ENCODE data around the gene GABRG2. TPM values are rescaled to one million over a fixed set of nuclear protein-coding genes. Genes with fewer than 3 reads are reported as not detected.

The GABRG2 gene
- total and polyA plus RNA-seq, 2 donors (not counting 3 experiments of a cell fraction or from before 2014, with no cell fraction given), result not detected

DNA sequence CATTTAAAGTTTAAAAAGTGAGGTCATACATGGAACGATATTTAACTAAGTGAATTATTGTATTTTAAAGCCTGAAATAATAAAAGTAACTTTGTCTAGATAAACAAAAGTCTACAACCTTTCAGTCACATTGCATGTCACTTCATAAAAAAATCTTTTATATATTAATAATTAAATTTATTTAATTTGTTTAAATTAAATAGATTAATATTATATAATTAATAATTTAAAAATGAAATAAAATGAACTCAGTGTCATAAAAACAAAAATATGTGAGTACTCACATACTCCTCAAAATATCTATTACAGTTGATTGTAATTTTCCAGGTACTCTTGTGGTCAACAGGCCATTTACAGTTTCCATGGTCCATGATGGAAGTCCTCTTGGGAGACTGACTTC is 11.2 kb downstream of the GABRG2 start:
- dilution Hi-C loops (cut with MboI; ENCODE audit: extremely low pct_ligation_motif_present, low sequenced_read_pairs) (no loop called here), intact Hi-C loops (cut with micrococcal nuclease) (no loop called here)
- BruUV-seq (replicated peaks), result no TSS peak
- no peaks in the 10 kb centered on the region for H3K27me3 ChIP-seq (ENCODE audit: control insufficient read depth in 2 of 2, insufficient read depth in 2 of 2, low read length in 2 of 2)
- no peaks in the 10 kb centered on the region for H3K79me2 ChIP-seq (ENCODE audit: control insufficient read depth, insufficient read depth, low read length)
- CTCF ChIA-PET, result no interaction called here
- no peaks in the 10 kb centered on the region for H3K4me1 ChIP-seq (ENCODE audit: control insufficient read depth, extremely low read depth, insufficient read depth, low read length)
- H3K9me3 ChIP-seq (replicated peaks; ENCODE audit: control insufficient read depth, insufficient read depth, low read length), result no peaks in the 10 kb centered on the region
- TF ChIP-seq JUN (IDR thresholded peaks at IDR 0.05; ENCODE audit: borderline replicate concordance, insufficient read depth, insufficient read length, low read depth), result no peak
- TF ChIP-seq, protein P1, sequence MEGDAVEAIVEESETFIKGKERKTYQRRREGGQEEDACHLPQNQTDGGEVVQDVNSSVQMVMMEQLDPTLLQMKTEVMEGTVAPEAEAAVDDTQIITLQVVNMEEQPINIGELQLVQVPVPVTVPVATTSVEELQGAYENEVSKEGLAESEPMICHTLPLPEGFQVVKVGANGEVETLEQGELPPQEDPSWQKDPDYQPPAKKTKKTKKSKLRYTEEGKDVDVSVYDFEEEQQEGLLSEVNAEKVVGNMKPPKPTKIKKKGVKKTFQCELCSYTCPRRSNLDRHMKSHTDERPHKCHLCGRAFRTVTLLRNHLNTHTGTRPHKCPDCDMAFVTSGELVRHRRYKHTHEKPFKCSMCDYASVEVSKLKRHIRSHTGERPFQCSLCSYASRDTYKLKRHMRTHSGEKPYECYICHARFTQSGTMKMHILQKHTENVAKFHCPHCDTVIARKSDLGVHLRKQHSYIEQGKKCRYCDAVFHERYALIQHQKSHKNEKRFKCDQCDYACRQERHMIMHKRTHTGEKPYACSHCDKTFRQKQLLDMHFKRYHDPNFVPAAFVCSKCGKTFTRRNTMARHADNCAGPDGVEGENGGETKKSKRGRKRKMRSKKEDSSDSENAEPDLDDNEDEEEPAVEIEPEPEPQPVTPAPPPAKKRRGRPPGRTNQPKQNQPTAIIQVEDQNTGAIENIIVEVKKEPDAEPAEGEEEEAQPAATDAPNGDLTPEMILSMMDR (IDR thresholded peaks at IDR 0.05; ENCODE audit: extremely low read depth in 1 of 2, insufficient read depth in 1 of 2, low read depth in 1 of 2, low read length in 2 of 2), result no peak
- no peak for TF ChIP-seq GATA2 (IDR thresholded peaks at IDR 0.05; ENCODE audit: insufficient read depth, insufficient read length, low read depth, low read length)
- TF ChIP-seq FOS (IDR thresholded peaks at IDR 0.05; ENCODE audit: borderline replicate concordance, insufficient read depth, low read length), result no peak
- no peak for TF ChIP-seq EZH2 (IDR thresholded peaks at IDR 0.05; ENCODE audit: borderline replicate concordance, low read depth, low read length, severe bottlenecking)
- no peak for TF ChIP-seq MAX (IDR thresholded peaks at IDR 0.05; ENCODE audit: insufficient read depth, insufficient read length)
- TF ChIP-seq MYC (IDR thresholded peaks at IDR 0.05; ENCODE audit: low read depth, low read length), result no peak
- no peak for TF ChIP-seq POLR2A (IDR thresholded peaks at IDR 0.05; ENCODE audit: low read depth, low read length)
- no peak for TF ChIP-seq POLR2AphosphoS5 (IDR thresholded peaks at IDR 0.05; ENCODE audit: insufficient read depth, low read depth, low read length)
- POLR2A ChIA-PET, result no interaction called here
- no peak overlapping the region for H3K9ac ChIP-seq (replicated peaks; ENCODE audit: extremely low read depth, insufficient read depth, low read length)
- H3K36me3 ChIP-seq (ENCODE audit: control insufficient read depth in 2 of 2, extremely low read depth in 1 of 2, insufficient read depth in 2 of 2, low read length in 2 of 2), result no peaks in the 10 kb centered on the region
- no peak overlapping the region for H3K4me2 ChIP-seq (ENCODE audit: insufficient read depth, low read length)
- H3K9me1 ChIP-seq (replicated peaks; ENCODE audit: control insufficient read depth, extremely low read depth, insufficient read depth, low read length), result no peaks in the 10 kb centered on the region
- no peak overlapping the region for H2AFZ ChIP-seq (ENCODE audit: low read depth, low read length)
- DNase-seq (ENCODE audit: low read depth, low spot score), result no peak
- H4K20me1 ChIP-seq (replicated peaks; ENCODE audit: control insufficient read depth, extremely low read depth, insufficient read depth, low read length), result no peaks in the 10 kb centered on the region
- no peak for FAIRE-seq
- no peak overlapping the region for H3K4me3 ChIP-seq (replicated peaks in 1 of 3; ENCODE audit: insufficient read depth in 1 of 3, low read depth in 1 of 3, low read length in 3 of 3)
- no peak overlapping the region for H3K27ac ChIP-seq (ENCODE audit: insufficient read depth, low read depth, low read length)
